K562 (cell line): ENCODE measurements around the gene SLC25A28. TPM values are rescaled to one million over a fixed set of nuclear protein-coding genes. Genes with fewer than 3 reads are reported as not detected.

Experiments used
- BHLHE40 ChIP-seq: IDR thresholded peaks from 2 replicates; pipeline ENCODE4 v1.6.1; 2011; ENCODE audit warnings: low read length, improper control_type of control experiment
- EGR1 ChIP-seq: fragments of 450-650 bp; conservative IDR thresholded peaks from 2 replicates; pipeline ENCODE4 v1.6.1; 2017; ENCODE audit warnings: mild to moderate bottlenecking
- HNRNPH1 ChIP-seq: fragments of 200-400 bp; formaldehyde crosslinking; optimal IDR thresholded peaks from 2 replicates; pipeline ENCODE3; 2017; ENCODE audit warnings: low read depth, mild to moderate bottlenecking, low read length, moderate library complexity
- LEF1 ChIP-seq: fragments of 450-650 bp; IDR thresholded peaks from 2 replicates; pipeline ENCODE4 v1.6.1; 2016; ENCODE audit warnings: mild to moderate bottlenecking
- MTA1 ChIP-seq: fragments of 450-650 bp; IDR thresholded peaks from 2 replicates; pipeline ENCODE4 v1.6.1; 2017; ENCODE audit warnings: borderline replicate concordance
- RB1 ChIP-seq: fragments of 450-650 bp; IDR thresholded peaks from 2 replicates; pipeline ENCODE4 v1.6.1; 2017; ENCODE audit warnings: low read depth, mild to moderate bottlenecking
- SMAD2 ChIP-seq: fragments of 150-350 bp; IDR thresholded peaks from 2 replicates; pipeline ENCODE4 v1.6.1; 2014; ENCODE audit warnings: low read depth, mild to moderate bottlenecking, low read length
- TBP ChIP-seq: optimal IDR thresholded peaks from 2 replicates; pipeline ENCODE3; 2011; ENCODE audit warnings: low read depth, low read length, improper control_type of control experiment
- ZNF274 ChIP-seq: IDR thresholded peaks from 2 replicates; pipeline ENCODE4 v1.6.1; 2011; ENCODE audit warnings: low read depth, mild to moderate bottlenecking, low read length, moderate library complexity, borderline replicate concordance
- ZNF699 ChIP-seq: fragments of 250-450 bp; sonication (Bioruptor Pico); IDR thresholded peaks from 2 replicates; pipeline ENCODE4 v1.8.0; 2021; ENCODE audit warnings: mild to moderate bottlenecking, moderate library complexity; ENCODE audit not compliant: insufficient replicate concordance
- polyA plus RNA-seq, 8 experiments: library from polyadenylated mRNA; depleted of rRNA in 4 of 8; stranded (reverse) in 5 of 8; unstranded in 3 of 8; fragments of >200 nt; fragmentation: Nextera tagmentation in 2 of 8; fragmentation: Illumina TruSeq in 1 of 8; extraction: Ambion mirVana in 2 of 8; extraction: Trizol in 1 of 8; gene quantifications; 2 replicates each; pipeline versions ENCODE4 v1.2.1 to v1.2.3, GENCODE V29; 2011 to 2014; ENCODE audit warnings: inconsistent platforms in 1 of 8, missing spikeins in 1 of 8
- total RNA-seq, 7 experiments: library from RNA; depleted of rRNA in 6 of 7; stranded (reverse); fragments of >200 nt in 6 of 7; fragmentation: Illumina TruSeq in 2 of 7; extraction: Trizol in 2 of 7; gene quantifications; 2 replicates each; pipeline versions ENCODE4 v1.2.1 to v1.2.3, GENCODE V29; 2011 to 2021; ENCODE audit warnings: low replicate concordance in 1 of 7
- TF ChIP-seq, protein P1 (sequence below), 2 experiments: IDR thresholded peaks; 2 replicates each; pipeline ENCODE4 v1.6.1; 2012; ENCODE audit warnings: improper control_type of control experiment in 2 of 2, low read depth in 2 of 2, low read length in 2 of 2, borderline replicate concordance in 1 of 2
- TF ChIP-seq, protein P2 (sequence below): fragments of 450-650 bp; IDR thresholded peaks from 2 replicates; pipeline ENCODE4 v1.6.1; 2016; ENCODE audit warnings: missing biosample characterization, missing genetic modification characterization
- TF ChIP-seq, protein P3 (sequence below), 3 experiments: fragments of 200-800 bp in 1 of 3; sonication (Bioruptor generic) in 1 of 3; sonication (generic) in 1 of 3; formaldehyde crosslinking in 1 of 3; IDR thresholded peaks; 2 replicates each; pipeline versions ENCODE4 v1.6.1 to v1.8.0; 2016 to 2022; ENCODE audit warnings: mild to moderate bottlenecking in 2 of 3, missing compliant biosample characterization in 2 of 3, missing genetic modification characterization in 2 of 3, missing genetic modification reagents in 1 of 3

Gene SLC25A28
- total and polyA plus RNA-seq, 9 of the 15 experiments (the other 6 are each of a cell fraction or from before 2014, with no cell fraction given) = 6.2 to 32.3 (median 18.8) TPM

DNA sequence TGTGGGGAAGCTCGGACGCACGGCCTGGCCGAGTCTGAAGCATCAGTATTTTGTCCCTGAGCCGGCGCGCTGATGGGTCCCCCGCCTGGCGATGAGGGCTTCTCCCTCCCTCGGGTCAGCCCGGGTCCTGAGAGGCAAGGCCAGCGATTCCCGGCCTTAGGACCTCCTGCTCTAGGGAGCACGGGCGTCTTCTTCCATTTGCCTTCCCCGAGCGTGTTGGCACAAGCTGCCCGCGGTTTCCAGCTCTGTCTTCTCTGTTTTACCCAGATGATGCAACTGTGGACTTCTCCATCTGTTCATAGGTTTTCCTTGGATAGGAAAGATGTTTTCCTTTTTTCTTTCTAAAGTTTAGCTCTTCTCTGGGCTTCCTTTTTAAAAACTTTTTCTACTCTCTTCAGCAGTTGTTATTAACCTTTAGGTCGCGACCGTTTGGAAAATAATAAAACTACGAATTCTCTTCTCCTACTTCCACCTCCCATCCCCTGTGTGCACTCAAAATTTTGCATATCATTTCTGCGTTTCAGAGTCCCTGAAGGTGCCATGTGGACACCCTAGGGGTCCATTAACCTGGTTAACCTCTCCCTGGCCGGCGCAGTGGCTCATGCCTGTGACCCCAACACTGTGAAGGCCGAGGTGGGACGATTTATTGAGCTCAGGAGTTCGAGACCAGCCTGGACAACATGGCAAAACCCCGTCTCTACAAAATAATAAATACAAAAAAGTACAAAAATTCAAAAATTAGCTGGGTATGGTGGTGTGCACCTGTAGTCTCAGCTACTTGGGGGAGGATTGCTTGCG is 1.4 kb upstream of the SLC25A28 start (continued):
- TF ChIP-seq HNRNPH1 (no peak), TBP (no peak), EGR1 (no peak), RB1 (peak; percentile 36; the same call in 1 of the 2 replicates), MTA1 (no peak), ZNF699 (CRISPR knock-in tag) (no peak), ZNF274 (no peak), BHLHE40 (no peak), SMAD2 (no peak), LEF1 (no peak)
- TF ChIP-seq, protein P1, sequence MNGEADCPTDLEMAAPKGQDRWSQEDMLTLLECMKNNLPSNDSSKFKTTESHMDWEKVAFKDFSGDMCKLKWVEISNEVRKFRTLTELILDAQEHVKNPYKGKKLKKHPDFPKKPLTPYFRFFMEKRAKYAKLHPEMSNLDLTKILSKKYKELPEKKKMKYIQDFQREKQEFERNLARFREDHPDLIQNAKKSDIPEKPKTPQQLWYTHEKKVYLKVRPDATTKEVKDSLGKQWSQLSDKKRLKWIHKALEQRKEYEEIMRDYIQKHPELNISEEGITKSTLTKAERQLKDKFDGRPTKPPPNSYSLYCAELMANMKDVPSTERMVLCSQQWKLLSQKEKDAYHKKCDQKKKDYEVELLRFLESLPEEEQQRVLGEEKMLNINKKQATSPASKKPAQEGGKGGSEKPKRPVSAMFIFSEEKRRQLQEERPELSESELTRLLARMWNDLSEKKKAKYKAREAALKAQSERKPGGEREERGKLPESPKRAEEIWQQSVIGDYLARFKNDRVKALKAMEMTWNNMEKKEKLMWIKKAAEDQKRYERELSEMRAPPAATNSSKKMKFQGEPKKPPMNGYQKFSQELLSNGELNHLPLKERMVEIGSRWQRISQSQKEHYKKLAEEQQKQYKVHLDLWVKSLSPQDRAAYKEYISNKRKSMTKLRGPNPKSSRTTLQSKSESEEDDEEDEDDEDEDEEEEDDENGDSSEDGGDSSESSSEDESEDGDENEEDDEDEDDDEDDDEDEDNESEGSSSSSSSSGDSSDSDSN (IDR thresholded peaks at IDR 0.05; ENCODE audit: borderline replicate concordance in 1 of 2, low read depth in 2 of 2, low read length in 2 of 2) = no peak
- TF ChIP-seq, protein P2, sequence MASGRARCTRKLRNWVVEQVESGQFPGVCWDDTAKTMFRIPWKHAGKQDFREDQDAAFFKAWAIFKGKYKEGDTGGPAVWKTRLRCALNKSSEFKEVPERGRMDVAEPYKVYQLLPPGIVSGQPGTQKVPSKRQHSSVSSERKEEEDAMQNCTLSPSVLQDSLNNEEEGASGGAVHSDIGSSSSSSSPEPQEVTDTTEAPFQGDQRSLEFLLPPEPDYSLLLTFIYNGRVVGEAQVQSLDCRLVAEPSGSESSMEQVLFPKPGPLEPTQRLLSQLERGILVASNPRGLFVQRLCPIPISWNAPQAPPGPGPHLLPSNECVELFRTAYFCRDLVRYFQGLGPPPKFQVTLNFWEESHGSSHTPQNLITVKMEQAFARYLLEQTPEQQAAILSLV (tag) = no peak
- TF ChIP-seq, protein P3, sequence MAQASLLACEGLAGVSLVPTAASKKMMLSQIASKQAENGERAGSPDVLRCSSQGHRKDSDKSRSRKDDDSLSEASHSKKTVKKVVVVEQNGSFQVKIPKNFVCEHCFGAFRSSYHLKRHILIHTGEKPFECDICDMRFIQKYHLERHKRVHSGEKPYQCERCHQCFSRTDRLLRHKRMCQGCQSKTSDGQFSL (CRISPR knock-in tag; IDR thresholded peaks at IDR 0.05) = no peak
- TF ChIP-seq, protein P3 (tag; IDR thresholded peaks at IDR 0.05) = no peak
